ENCODE data around the gene NAA16. TPM values are rescaled to one million over a fixed set of nuclear protein-coding genes. Genes with fewer than 3 reads are reported as not detected.

The NAA16 gene
- 5.5 to 11.6 TPM (median 7.6 TPM) in 5 replicates for total RNA-seq (2022; extraction: Qiagen RNA extraction; ENCODE audit: low read depth)

DNA sequence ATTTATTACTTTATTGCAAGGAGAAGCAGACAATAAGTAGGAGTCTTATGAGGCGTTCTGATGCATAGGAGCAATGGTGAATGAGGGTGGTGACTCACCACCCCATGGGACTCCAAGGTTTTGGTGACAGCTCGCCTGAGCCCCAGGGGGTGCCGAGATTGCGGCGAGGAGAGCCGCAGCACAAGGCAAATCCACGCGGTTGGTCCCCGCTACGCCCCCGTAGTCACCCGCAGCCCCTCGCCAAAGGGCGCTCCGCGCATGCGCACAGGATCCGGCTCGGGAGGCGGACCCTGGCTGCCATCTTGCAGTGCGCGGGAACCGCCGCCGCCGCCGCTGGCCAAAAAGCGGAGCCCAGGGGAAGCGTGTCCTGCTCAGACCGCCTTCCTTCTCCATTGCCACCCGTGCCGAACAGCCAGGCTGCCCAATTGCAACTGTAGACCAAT lies at the start of gene NAA16:
NAA16 (plus strand) TSS at position 305 of the 443 bp plus-strand sequence. CDS start 262 bp downstream, outside the sequence.

DNA sequence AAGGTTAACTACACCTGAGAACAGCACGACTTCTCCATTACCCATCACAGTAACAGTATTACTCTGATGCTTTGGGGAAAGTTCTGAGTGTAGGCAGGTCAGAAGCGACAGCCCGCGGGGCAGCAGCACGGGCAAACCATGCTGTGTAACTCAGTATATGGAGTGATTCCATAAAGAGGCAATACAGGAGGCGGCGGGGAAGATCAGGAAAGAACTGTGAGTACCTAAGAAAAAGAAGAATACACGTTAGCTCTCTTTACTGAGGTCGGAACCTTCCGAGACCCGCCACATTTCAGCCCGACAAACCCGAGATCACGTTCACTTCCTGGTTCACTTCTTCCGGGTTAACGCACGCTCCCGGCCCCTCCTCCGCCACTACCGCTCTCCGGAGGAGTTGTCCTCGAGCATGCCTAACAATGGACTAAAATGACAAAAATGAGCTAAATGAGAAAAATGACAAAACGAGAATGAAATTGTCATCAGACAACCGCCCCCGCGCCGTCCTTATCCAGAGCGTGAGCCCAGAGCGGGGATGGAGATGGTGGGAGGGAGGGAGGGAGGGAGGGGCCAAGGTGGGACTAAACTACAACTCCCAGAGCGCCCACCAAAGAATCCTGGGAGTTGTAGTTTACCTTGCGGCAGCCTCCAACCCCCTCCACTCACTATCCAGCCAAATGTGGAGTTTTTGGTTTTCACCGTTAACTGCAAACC lies 47.7 kb upstream of the NAA16 start, which contains the start of gene MTRF1:
MTRF1 (minus strand) TSS at position 316 of the 711 bp plus-strand sequence. CDS start 2,669 bp downstream, outside the sequence.

Other genes with a start within 250 kb of the NAA16 start
- 7.2 to 12.4 TPM (median 8.3 TPM) in 5 replicates for gene WBP4, start 249.8 kb upstream of the NAA16 start, total RNA-seq (2022; extraction: Qiagen RNA extraction; ENCODE audit: low read depth)
- gene KBTBD6, start 178.5 kb upstream of the NAA16 start, total RNA-seq (2022; extraction: Qiagen RNA extraction; ENCODE audit: low read depth) = 3.3 to 6.2 TPM (median 4.9 TPM) in 5 replicates
- 1.7 to 2.9 TPM (median 2.6 TPM) in 5 replicates for gene KBTBD7, start 116.7 kb upstream of the NAA16 start, total RNA-seq (2022; extraction: Qiagen RNA extraction; ENCODE audit: low read depth)
- 4.3 to 6.2 TPM (median 5.2 TPM) in 5 replicates for gene MTRF1, start 47.7 kb upstream of the NAA16 start, total RNA-seq (2022; extraction: Qiagen RNA extraction; ENCODE audit: low read depth)
- gene RGCC, start 146.3 kb downstream of the NAA16 start, total RNA-seq (2022; extraction: Qiagen RNA extraction; ENCODE audit: low read depth) = 3.2 to 5.5 TPM (median 4.0 TPM) in 5 replicates